ENCODE data around the gene PLA2G5. TPM values are rescaled to one million over a fixed set of nuclear protein-coding genes. Genes with fewer than 3 reads are reported as not detected.

Gene PLA2G5
- total and polyA plus RNA-seq, 9 of the 15 experiments (the other 6 are each of a cell fraction or from before 2014, with no cell fraction given) = not detected

DNA sequence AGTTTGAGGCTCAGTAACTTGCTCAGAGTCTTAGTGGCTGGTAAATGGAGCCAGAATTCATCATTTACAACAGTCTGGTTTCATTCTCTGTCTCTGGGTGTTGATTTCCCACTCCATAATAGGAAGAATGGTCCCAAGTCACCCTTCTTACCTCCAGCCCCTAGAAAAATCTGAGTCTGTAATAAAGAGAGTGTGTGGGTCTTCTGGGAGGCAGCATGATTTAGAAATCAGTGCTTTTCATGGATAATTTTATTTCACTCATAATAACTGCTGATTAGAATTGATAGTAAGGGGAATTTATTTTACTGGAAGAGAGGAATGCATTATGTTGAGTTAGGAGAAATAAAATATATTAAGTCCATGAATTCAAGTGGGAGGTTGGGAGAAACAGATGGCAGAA, 47.2 kb downstream of the PLA2G5 start:
- Histone ChIP-seq H3K9ac (ENCODE audit: insufficient read depth in 1 of 2, low read depth in 2 of 2, low read length in 2 of 2) (no peak overlapping the region), H3K36me3 (ENCODE audit: control insufficient read depth, insufficient read depth, low read length) (no peaks in the 10 kb centered on the region), H3K4me1 (replicated peaks in 1 of 2; ENCODE audit: control insufficient read depth in 2 of 2, insufficient read depth in 2 of 2, low read length in 2 of 2) (no peaks in the 10 kb centered on the region), H4K20me1 (replicated peaks; ENCODE audit: control insufficient read depth, insufficient read depth, low read length) (peaks cover 3% of the 10 kb centered on the region; the same call in 1 of the 2 replicates), H3K9me3 (replicated peaks; ENCODE audit: control insufficient read depth, insufficient read depth, low read depth, low read length) (no peaks in the 10 kb centered on the region), H2AFZ (ENCODE audit: low read depth, low read length) (no peak overlapping the region), H3K79me2 (ENCODE audit: control insufficient read depth, insufficient read depth, low read length) (no peaks in the 10 kb centered on the region), H3K9me1 (ENCODE audit: control insufficient read depth, insufficient read depth, low read length) (no peaks in the 10 kb centered on the region), H3K27ac (ENCODE audit: extremely low read depth, low read depth, low read length) (no peak overlapping the region), H3K4me2 (ENCODE audit: insufficient read depth, low read length) (no peak overlapping the region), H3K4me3 (no peak overlapping the region), H3K27me3 (ENCODE audit: control insufficient read depth in 2 of 2, insufficient read depth in 2 of 2, low read length in 2 of 2) (peaks cover 40 to 78% of the 10 kb centered on the region in 2 experiments)
- in situ Hi-C loops (cut with MboI) (no loop called here), intact Hi-C loops (cut with micrococcal nuclease) (no loop called here)
- ATAC-seq (no peak), DNase-seq (ENCODE audit: extremely low read depth in 1 of 4, low spot score in 3 of 4) (no peak), FAIRE-seq (no peak)
- ChIA-PET CTCF (ENCODE audit: low intra/inter-chr PET ratio) (no interaction called here), POLR2A (no interaction called here)
- TF ChIP-seq SMARCC2 (IDR thresholded peaks at IDR 0.05; ENCODE audit: low read depth) (no peak), GATA2 (CRISPR knock-in tag; IDR thresholded peaks at IDR 0.05) (no peak), MXI1 (IDR thresholded peaks at IDR 0.05; ENCODE audit: low read depth, low read length) (no peak), BRF1 (IDR thresholded peaks at IDR 0.05; ENCODE audit: borderline replicate concordance, extremely low read depth, insufficient read length) (no peak), HLTF (IDR thresholded peaks at IDR 0.05) (no peak), TCF7L2 (IDR thresholded peaks at IDR 0.05; ENCODE audit: low read depth, low read length) (no peak), TAF9B (IDR thresholded peaks at IDR 0.05; ENCODE audit: partially characterized antibody) (no peak), ZNF707 (CRISPR knock-in tag; conservative IDR thresholded peaks at IDR 0.05) (no peak), POLR2G (IDR thresholded peaks at IDR 0.05; ENCODE audit: low read depth, low read length) (no peak), ZNF274 (IDR thresholded peaks at IDR 0.05; ENCODE audit: borderline replicate concordance, low read depth, low read length) (no peak), KAT7 (CRISPR knock-in tag; IDR thresholded peaks at IDR 0.05; ENCODE audit: borderline replicate concordance) (no peak)
- TF ChIP-seq, protein P1, sequence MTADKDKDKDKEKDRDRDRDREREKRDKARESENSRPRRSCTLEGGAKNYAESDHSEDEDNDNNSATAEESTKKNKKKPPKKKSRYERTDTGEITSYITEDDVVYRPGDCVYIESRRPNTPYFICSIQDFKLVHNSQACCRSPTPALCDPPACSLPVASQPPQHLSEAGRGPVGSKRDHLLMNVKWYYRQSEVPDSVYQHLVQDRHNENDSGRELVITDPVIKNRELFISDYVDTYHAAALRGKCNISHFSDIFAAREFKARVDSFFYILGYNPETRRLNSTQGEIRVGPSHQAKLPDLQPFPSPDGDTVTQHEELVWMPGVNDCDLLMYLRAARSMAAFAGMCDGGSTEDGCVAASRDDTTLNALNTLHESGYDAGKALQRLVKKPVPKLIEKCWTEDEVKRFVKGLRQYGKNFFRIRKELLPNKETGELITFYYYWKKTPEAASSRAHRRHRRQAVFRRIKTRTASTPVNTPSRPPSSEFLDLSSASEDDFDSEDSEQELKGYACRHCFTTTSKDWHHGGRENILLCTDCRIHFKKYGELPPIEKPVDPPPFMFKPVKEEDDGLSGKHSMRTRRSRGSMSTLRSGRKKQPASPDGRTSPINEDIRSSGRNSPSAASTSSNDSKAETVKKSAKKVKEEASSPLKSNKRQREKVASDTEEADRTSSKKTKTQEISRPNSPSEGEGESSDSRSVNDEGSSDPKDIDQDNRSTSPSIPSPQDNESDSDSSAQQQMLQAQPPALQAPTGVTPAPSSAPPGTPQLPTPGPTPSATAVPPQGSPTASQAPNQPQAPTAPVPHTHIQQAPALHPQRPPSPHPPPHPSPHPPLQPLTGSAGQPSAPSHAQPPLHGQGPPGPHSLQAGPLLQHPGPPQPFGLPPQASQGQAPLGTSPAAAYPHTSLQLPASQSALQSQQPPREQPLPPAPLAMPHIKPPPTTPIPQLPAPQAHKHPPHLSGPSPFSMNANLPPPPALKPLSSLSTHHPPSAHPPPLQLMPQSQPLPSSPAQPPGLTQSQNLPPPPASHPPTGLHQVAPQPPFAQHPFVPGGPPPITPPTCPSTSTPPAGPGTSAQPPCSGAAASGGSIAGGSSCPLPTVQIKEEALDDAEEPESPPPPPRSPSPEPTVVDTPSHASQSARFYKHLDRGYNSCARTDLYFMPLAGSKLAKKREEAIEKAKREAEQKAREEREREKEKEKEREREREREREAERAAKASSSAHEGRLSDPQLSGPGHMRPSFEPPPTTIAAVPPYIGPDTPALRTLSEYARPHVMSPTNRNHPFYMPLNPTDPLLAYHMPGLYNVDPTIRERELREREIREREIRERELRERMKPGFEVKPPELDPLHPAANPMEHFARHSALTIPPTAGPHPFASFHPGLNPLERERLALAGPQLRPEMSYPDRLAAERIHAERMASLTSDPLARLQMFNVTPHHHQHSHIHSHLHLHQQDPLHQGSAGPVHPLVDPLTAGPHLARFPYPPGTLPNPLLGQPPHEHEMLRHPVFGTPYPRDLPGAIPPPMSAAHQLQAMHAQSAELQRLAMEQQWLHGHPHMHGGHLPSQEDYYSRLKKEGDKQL (CRISPR knock-in tag; IDR thresholded peaks at IDR 0.05; ENCODE audit: borderline replicate concordance) = no peak
- TF ChIP-seq, protein P2, sequence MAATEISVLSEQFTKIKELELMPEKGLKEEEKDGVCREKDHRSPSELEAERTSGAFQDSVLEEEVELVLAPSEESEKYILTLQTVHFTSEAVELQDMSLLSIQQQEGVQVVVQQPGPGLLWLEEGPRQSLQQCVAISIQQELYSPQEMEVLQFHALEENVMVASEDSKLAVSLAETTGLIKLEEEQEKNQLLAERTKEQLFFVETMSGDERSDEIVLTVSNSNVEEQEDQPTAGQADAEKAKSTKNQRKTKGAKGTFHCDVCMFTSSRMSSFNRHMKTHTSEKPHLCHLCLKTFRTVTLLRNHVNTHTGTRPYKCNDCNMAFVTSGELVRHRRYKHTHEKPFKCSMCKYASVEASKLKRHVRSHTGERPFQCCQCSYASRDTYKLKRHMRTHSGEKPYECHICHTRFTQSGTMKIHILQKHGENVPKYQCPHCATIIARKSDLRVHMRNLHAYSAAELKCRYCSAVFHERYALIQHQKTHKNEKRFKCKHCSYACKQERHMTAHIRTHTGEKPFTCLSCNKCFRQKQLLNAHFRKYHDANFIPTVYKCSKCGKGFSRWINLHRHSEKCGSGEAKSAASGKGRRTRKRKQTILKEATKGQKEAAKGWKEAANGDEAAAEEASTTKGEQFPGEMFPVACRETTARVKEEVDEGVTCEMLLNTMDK (IDR thresholded peaks at IDR 0.05; ENCODE audit: borderline replicate concordance, insufficient read depth, low read depth, low read length, poor library complexity, severe bottlenecking) = no peak
- no TSS peak for BruUV-seq (replicated peaks)

Measured in K562 (cell line).